NB4 (cell line): ENCODE measurements around the gene PCCA.

Experiments
- DNase-seq: peaks from one replicate; pipeline ENCODE4 v3.0.0; 2010; ENCODE audit warnings: low read depth
- H3K4me3 ChIP-seq: one replicate; pipeline ENCODE4 v1.5.1; 2011; ENCODE audit warnings: mild to moderate bottlenecking, low read depth, low read length, moderate library complexity
- MAX ChIP-seq: IDR thresholded peaks from 2 replicates; pipeline ENCODE4 v1.6.1; 2011; ENCODE audit warnings: low read depth, low read length
- MYC ChIP-seq: IDR thresholded peaks from 2 replicates; pipeline ENCODE4 v1.6.1; 2011; ENCODE audit warnings: low read depth, low read length
- POLR2A ChIP-seq: IDR thresholded peaks from 2 replicates; pipeline ENCODE4 v1.6.1; 2011; ENCODE audit warnings: mild to moderate bottlenecking; ENCODE audit not compliant: insufficient read length; ENCODE audit errors: extremely low read depth
- TF ChIP-seq, protein P1 (sequence below): IDR thresholded peaks from one replicate; pipeline ENCODE4 v1.5.1; 2012; ENCODE audit warnings: low read depth, low read length

Gene PCCA

GRCh38 chr13:100549316-100549715 is 460.4 kb downstream of the PCCA start:
- DNase-seq = no peak
- no peak overlapping the region for H3K4me3 ChIP-seq
- TF ChIP-seq MAX (no peak), MYC (no peak), POLR2A (no peak)
- TF ChIP-seq, protein P1, sequence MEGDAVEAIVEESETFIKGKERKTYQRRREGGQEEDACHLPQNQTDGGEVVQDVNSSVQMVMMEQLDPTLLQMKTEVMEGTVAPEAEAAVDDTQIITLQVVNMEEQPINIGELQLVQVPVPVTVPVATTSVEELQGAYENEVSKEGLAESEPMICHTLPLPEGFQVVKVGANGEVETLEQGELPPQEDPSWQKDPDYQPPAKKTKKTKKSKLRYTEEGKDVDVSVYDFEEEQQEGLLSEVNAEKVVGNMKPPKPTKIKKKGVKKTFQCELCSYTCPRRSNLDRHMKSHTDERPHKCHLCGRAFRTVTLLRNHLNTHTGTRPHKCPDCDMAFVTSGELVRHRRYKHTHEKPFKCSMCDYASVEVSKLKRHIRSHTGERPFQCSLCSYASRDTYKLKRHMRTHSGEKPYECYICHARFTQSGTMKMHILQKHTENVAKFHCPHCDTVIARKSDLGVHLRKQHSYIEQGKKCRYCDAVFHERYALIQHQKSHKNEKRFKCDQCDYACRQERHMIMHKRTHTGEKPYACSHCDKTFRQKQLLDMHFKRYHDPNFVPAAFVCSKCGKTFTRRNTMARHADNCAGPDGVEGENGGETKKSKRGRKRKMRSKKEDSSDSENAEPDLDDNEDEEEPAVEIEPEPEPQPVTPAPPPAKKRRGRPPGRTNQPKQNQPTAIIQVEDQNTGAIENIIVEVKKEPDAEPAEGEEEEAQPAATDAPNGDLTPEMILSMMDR = no peak

DNA sequence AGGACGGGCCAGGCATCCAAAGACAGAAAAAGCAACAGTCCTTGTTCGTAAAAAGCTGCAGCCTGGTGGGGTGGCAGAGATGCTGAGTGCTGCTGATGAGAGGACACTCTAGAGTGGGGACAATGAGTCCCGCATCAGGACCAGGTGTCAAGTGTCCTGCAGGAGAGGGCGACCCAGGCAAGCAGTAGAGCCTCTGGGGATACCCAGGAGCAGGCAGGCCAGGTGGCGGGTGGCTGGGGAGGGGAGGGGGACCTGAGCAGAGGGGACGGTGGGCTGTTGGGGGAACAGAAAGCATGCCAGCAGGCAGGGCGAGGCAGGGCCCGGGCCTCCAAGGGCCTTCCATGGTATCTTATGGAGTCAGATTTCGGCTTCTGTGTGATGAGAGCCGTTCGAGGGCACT is 463.9 kb downstream of the PCCA start:
- no peak for DNase-seq
- TF ChIP-seq, protein P1 = no peak
- TF ChIP-seq POLR2A (no peak), MYC (no peak), MAX (no peak)
- no peak overlapping the region for H3K4me3 ChIP-seq

- H3K4me3 ChIP-seq = no peak overlapping the region
- no peak for DNase-seq
- TF ChIP-seq MAX = no peak
- TF ChIP-seq MYC = no peak
- no peak for TF ChIP-seq POLR2A
Observed at GRCh38 chr13:100559886-100560285, 471.0 kb downstream of the PCCA start.

DNA sequence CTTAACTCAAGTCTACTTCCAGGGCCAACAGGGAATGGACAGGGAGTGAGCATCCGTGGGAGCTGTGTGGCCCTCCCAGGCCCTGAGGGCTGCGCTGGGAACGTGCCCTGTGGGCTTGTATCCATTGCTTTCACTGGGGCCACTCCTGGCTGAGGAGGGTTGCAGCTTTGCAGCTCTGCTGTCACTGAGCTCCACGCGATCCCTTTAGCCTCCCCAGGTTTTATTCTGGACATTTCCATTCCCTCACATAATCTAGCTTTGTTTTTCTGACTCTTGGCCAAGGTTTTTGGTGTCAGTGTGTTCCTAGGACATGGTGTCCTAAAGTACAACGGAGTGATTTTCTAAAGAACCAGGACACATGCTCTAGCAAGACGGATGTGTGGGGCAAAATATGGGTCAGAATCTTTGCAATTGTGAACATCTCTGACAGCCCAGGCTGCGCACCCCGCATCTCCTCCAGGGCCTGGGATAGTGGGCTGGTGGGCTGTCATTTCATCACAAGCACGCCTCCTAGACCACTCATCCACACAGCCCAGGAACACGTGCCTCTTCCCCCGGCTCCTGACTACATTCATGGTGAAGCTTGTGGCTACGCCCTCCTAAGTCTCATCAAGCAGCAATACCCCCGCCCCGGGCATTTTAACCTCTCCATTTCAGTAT is 471.7 kb downstream of the PCCA start:
- no peak for TF ChIP-seq MAX
- no peak for DNase-seq
- H3K4me3 ChIP-seq = no peak overlapping the region

GRCh38 chr13:100561158-100561499 is 472.2 kb downstream of the PCCA start:
- no peak for DNase-seq
- no peak overlapping the region for H3K4me3 ChIP-seq
- TF ChIP-seq POLR2A = no peak
- no peak for TF ChIP-seq MAX
- no peak for TF ChIP-seq MYC
- TF ChIP-seq, protein P1 = no peak

GRCh38 chr13:100561599-100562204 is 472.8 kb downstream of the PCCA start:
- H3K4me3 ChIP-seq = no peak overlapping the region
- no peak for DNase-seq
- TF ChIP-seq MAX (no peak), POLR2A (no peak), MYC (no peak)
- TF ChIP-seq, protein P1 = no peak

DNA sequence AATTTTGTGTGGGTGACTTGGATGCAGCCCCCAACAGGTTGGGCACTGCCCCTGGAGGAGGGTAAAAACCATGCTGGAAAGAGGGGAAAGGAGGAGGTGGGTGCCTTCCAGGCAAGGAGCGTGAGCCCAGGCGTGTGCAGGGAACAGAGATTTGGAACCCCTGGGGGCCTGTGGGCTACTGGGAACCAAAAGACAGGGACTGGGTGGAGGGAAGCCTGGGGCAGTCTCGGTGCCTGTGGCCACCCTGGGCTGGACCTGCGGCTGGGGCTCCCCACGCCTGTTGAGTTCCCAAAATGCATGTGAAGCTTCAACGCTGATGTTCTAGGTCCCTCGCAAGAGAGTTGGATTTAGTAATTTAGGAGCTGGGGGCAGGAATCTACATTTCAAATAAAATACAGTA is 474.9 kb downstream of the PCCA start:
- DNase-seq = no peak
- TF ChIP-seq MYC = no peak
- TF ChIP-seq, protein P1 = no peak
- TF ChIP-seq MAX = no peak
- TF ChIP-seq POLR2A = no peak
- H3K4me3 ChIP-seq = no peak overlapping the region
